Measurements from ENCODE around the gene ABCF3.

ABCF3 gene

DNA sequence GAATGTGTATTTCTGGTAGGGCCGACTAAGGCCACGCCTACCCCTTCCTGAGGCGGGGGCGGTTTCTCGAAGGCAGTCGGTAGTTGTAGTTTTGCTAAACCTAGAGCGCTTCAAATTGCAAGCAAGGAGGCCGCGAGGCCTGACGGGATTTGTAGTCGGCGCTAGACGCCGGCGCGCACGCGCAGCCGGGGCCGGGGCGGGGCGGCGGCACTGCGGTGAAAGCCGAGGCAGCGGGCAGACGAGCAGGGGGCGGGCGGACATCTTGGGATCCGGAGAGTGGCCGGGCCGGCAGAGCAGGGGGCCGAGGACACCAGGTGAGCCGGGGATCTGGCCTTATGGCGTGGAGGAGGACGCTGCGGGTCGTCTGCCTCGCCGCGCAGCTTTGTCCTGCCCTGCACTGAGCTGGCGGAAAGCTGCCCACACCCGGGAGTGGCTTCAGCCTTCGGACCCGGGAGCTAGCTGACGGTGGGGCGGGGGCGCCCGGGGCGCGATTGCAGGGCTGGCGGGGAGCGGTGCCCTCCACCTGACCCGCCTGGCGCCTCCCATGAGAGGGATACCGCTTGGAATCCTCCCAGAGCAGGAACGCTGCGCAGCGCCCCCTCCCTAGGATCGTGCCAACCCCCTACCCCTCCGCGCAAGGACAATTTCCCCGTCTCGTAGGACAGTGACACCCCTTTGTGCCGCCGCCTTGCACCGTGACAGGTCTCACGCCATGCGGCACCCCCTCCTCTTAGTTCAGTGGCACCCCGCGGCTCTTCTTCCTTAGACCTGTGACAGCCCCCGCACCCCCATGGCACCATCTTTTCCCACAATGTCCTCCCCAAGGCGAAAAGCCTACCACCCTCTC is 11.1 kb upstream of the ABCF3 start, which contains the start of gene AP2M1 (continued):
- TF ChIP-seq ZBTB7A (tag by site-specific recombination; IDR thresholded peaks at IDR 0.05; ENCODE audit: low read depth), result peak; percentile 39; the same call in 1 of the 2 replicates
- TF ChIP-seq ZNF138 (tag by site-specific recombination; IDR thresholded peaks at IDR 0.05; ENCODE audit: borderline replicate concordance), result no peak
- no peak for TF ChIP-seq ZNF571 (tag by site-specific recombination; IDR thresholded peaks at IDR 0.05)
- TF ChIP-seq SCRT1 (tag by site-specific recombination; IDR thresholded peaks at IDR 0.05; ENCODE audit: borderline replicate concordance), result no peak
- no peak for TF ChIP-seq ZNF677 (tag by site-specific recombination; IDR thresholded peaks at IDR 0.05)
- 0 out of 2 replicates have a peak, but pooled peaks have one; percentile 7 for TF ChIP-seq GLIS1 (tag by site-specific recombination; IDR thresholded peaks at IDR 0.05)
- no peak for TF ChIP-seq ZNF391 (tag by site-specific recombination; IDR thresholded peaks at IDR 0.05; ENCODE audit: borderline replicate concordance, low read depth)
- no peak for TF ChIP-seq ZNF510 (tag by site-specific recombination; IDR thresholded peaks at IDR 0.05; ENCODE audit: insufficient replicate concordance)
- no peak for TF ChIP-seq ZNF530 (tag by site-specific recombination; IDR thresholded peaks at IDR 0.05; ENCODE audit: low read depth)
- TF ChIP-seq ZNF777 (tag by site-specific recombination; IDR thresholded peaks at IDR 0.05; ENCODE audit: borderline replicate concordance), result no peak
- no peak for TF ChIP-seq ZNF792 (tag by site-specific recombination; IDR thresholded peaks at IDR 0.05)
- TF ChIP-seq ZBTB11 (tag by site-specific recombination; conservative IDR thresholded peaks at IDR 0.05; ENCODE audit: low read depth), result no peak; the same call in 1 of the 2 replicates
- no peak for TF ChIP-seq ZNF354C (tag by site-specific recombination; IDR thresholded peaks at IDR 0.05; ENCODE audit: borderline replicate concordance, low read depth)
- no peak for TF ChIP-seq ZNF169 (tag by site-specific recombination; IDR thresholded peaks at IDR 0.05)
- TF ChIP-seq ZSCAN18 (tag by site-specific recombination; IDR thresholded peaks at IDR 0.05), result no peak
- no peak for TF ChIP-seq ZNF558 (tag by site-specific recombination; IDR thresholded peaks at IDR 0.05)
- TF ChIP-seq, protein P1, sequence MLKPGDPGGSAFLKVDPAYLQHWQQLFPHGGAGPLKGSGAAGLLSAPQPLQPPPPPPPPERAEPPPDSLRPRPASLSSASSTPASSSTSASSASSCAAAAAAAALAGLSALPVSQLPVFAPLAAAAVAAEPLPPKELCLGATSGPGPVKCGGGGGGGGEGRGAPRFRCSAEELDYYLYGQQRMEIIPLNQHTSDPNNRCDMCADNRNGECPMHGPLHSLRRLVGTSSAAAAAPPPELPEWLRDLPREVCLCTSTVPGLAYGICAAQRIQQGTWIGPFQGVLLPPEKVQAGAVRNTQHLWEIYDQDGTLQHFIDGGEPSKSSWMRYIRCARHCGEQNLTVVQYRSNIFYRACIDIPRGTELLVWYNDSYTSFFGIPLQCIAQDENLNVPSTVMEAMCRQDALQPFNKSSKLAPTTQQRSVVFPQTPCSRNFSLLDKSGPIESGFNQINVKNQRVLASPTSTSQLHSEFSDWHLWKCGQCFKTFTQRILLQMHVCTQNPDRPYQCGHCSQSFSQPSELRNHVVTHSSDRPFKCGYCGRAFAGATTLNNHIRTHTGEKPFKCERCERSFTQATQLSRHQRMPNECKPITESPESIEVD (tag by site-specific recombination; IDR thresholded peaks at IDR 0.05), result no peak
- peak; percentile 45; the same call in 1 of the 2 replicates for TF ChIP-seq ZNF121 (tag by site-specific recombination; IDR thresholded peaks at IDR 0.05)
- no peak for TF ChIP-seq SALL2 (tag by site-specific recombination; IDR thresholded peaks at IDR 0.05; ENCODE audit: borderline replicate concordance)
- TF ChIP-seq, protein P2, sequence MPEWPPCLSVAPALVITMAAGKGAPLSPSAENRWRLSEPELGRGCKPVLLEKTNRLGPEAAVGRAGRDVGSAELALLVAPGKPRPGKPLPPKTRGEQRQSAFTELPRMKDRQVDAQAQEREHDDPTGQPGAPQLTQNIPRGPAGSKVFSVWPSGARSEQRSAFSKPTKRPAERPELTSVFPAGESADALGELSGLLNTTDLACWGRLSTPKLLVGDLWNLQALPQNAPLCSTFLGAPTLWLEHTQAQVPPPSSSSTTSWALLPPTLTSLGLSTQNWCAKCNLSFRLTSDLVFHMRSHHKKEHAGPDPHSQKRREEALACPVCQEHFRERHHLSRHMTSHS (tag by site-specific recombination; IDR thresholded peaks at IDR 0.05), result no peak
- TF ChIP-seq ZNF19 (tag by site-specific recombination; IDR thresholded peaks at IDR 0.05; ENCODE audit: low read depth), result no peak
- TF ChIP-seq RBAK (tag by site-specific recombination; IDR thresholded peaks at IDR 0.05), result no peak
- TF ChIP-seq ZNF112 (tag by site-specific recombination; IDR thresholded peaks at IDR 0.05), result no peak
- TF ChIP-seq, protein P3, sequence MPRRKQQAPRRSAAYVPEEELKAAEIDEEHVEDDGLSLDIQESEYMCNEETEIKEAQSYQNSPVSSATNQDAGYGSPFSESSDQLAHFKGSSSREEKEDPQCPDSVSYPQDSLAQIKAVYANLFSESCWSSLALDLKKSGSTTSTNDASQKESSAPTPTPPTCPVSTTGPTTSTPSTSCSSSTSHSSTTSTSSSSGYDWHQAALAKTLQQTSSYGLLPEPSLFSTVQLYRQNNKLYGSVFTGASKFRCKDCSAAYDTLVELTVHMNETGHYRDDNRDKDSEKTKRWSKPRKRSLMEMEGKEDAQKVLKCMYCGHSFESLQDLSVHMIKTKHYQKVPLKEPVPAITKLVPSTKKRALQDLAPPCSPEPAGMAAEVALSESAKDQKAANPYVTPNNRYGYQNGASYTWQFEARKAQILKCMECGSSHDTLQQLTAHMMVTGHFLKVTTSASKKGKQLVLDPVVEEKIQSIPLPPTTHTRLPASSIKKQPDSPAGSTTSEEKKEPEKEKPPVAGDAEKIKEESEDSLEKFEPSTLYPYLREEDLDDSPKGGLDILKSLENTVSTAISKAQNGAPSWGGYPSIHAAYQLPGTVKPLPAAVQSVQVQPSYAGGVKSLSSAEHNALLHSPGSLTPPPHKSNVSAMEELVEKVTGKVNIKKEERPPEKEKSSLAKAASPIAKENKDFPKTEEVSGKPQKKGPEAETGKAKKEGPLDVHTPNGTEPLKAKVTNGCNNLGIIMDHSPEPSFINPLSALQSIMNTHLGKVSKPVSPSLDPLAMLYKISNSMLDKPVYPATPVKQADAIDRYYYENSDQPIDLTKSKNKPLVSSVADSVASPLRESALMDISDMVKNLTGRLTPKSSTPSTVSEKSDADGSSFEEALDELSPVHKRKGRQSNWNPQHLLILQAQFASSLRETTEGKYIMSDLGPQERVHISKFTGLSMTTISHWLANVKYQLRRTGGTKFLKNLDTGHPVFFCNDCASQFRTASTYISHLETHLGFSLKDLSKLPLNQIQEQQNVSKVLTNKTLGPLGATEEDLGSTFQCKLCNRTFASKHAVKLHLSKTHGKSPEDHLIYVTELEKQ (tag by site-specific recombination; IDR thresholded peaks at IDR 0.05; ENCODE audit: borderline replicate concordance), result no peak
- TF ChIP-seq, protein P4, sequence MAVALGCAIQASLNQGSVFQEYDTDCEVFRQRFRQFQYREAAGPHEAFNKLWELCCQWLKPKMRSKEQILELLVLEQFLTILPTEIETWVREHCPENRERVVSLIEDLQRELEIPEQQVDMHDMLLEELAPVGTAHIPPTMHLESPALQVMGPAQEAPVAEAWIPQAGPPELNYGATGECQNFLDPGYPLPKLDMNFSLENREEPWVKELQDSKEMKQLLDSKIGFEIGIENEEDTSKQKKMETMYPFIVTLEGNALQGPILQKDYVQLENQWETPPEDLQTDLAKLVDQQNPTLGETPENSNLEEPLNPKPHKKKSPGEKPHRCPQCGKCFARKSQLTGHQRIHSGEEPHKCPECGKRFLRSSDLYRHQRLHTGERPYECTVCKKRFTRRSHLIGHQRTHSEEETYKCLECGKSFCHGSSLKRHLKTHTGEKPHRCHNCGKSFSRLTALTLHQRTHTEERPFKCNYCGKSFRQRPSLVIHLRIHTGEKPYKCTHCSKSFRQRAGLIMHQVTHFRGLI (tag by site-specific recombination; IDR thresholded peaks at IDR 0.05), result no peak
